Stimulated activated CD8-positive, alpha-beta memory T cell treated with anti-CD3 and anti-CD28 coated beads, Interleukin-15, amount 100 ng/mL, for 48 hours (primary cell): ENCODE results near the gene FXYD4.
"Not testable (repeated sequence)": the region's sequence is repeated elsewhere in the genome, so short reads cannot be mapped to it uniquely, and the experiment has no call there.

ENCODE experiments used
- DNase-seq, 2 donors: peaks; one replicate each; pipeline ENCODE4 v3.0.0-alpha.2; 2020; ENCODE audit warnings: low read depth in 2 of 2

FXYD4 gene

GRCh38 chr10:43371418-43371817, at the start of gene FXYD4:
FXYD4 (plus strand) TSS chr10:43371636; CDS start chr10:43373747, 2,111 bp downstream.
- DNase-seq: no peak

- no peak for DNase-seq
Observed at GRCh38 chr10:43322331-43322730, 49.1 kb upstream of the FXYD4 start.

GRCh38 chr10:43322769-43323168, 48.7 kb upstream of the FXYD4 start:
- peak; percentile 63 to 83 for DNase-seq

GRCh38 chr10:43323245-43323644, 48.2 kb upstream of the FXYD4 start:
- DNase-seq: no peak

- DNase-seq: no peak
Observed at GRCh38 chr10:43324876-43325275, 46.6 kb upstream of the FXYD4 start.

- DNase-seq: no peak
Observed at GRCh38 chr10:43327171-43327570, 44.3 kb upstream of the FXYD4 start.

- DNase-seq: no peak
Observed at GRCh38 chr10:43327986-43328385, 43.5 kb upstream of the FXYD4 start.

GRCh38 chr10:43328810-43329209, 42.6 kb upstream of the FXYD4 start:
- not testable (repeated sequence) for DNase-seq

- DNase-seq: not testable (repeated sequence)
Observed at GRCh38 chr10:43329246-43329885, 42.1 kb upstream of the FXYD4 start.

GRCh38 chr10:43330049-43330823, 41.2 kb upstream of the FXYD4 start:
- not testable (repeated sequence) for DNase-seq

- DNase-seq: not testable (repeated sequence)
Observed at GRCh38 chr10:43330824-43331127, 40.7 kb upstream of the FXYD4 start.

- no peak for DNase-seq
Observed at GRCh38 chr10:43333653-43334052, 37.8 kb upstream of the FXYD4 start.

GRCh38 chr10:43336061-43336460, 35.4 kb upstream of the FXYD4 start:
- no peak for DNase-seq

GRCh38 chr10:43336641-43337318, 34.7 kb upstream of the FXYD4 start:
- no peak for DNase-seq

GRCh38 chr10:43337536-43337935, 33.9 kb upstream of the FXYD4 start:
- not testable (repeated sequence) for DNase-seq

- no peak for DNase-seq
Observed at GRCh38 chr10:43338117-43338516, 33.3 kb upstream of the FXYD4 start.

GRCh38 chr10:43339136-43339535, 32.3 kb upstream of the FXYD4 start:
- no peak for DNase-seq

- no peak for DNase-seq
Observed at GRCh38 chr10:43340101-43340500, 31.3 kb upstream of the FXYD4 start.

- no peak for DNase-seq
Observed at GRCh38 chr10:43340619-43341018, 30.8 kb upstream of the FXYD4 start.

GRCh38 chr10:43341450-43341849, 30.0 kb upstream of the FXYD4 start:
- DNase-seq: no peak

GRCh38 chr10:43342279-43343125, 28.9 kb upstream of the FXYD4 start:
- DNase-seq: no peak

- no peak for DNase-seq
Observed at GRCh38 chr10:43343126-43343525, 28.3 kb upstream of the FXYD4 start.
